ENCODE measurements around the gene RASA3. TPM values are rescaled to one million over a fixed set of nuclear protein-coding genes. Genes with fewer than 3 reads are reported as not detected.

Gene RASA3
- total and polyA plus RNA-seq, 2 of the 4 experiments (the other 2 are of a cell fraction), result 21.0 to 31.4 TPM

- dilution Hi-C loops (cut with HindIII; ENCODE audit: low sequenced_read_pairs, unreplicated experiment), result no loop called here
- DNase-seq (no peak), ATAC-seq (ENCODE audit: low read depth) (no peak)
- ChIA-PET POLR2A (ENCODE audit: unreplicated experiment) (no interaction called here), CTCF (no interaction called here)
- H3K18ac ChIP-seq (ENCODE audit: low read depth, low read length), result no peak overlapping the region
- no peaks in the 10 kb centered on the region for H3K36me3 ChIP-seq (ENCODE audit: control insufficient read depth, insufficient read depth, low read length)
- no peak overlapping the region for H3K4me2 ChIP-seq (ENCODE audit: low read depth, low read length)
- H4K20me1 ChIP-seq (ENCODE audit: insufficient read depth, low read length), result no peaks in the 10 kb centered on the region; the same call in none of the 2 replicates
- H3K56ac ChIP-seq (ENCODE audit: extremely low read depth, insufficient read depth, low read length), result no peak overlapping the region
- no peaks in the 10 kb centered on the region for H3K9me3 ChIP-seq (ENCODE audit: control insufficient read depth, insufficient read depth, low read length)
- no peaks in the 10 kb centered on the region for H3K9me1 ChIP-seq (ENCODE audit: insufficient read depth, low read length)
- intact Hi-C loops (cut with micrococcal nuclease), result no loop called here
- TF ChIP-seq SMC3 (IDR thresholded peaks at IDR 0.05; ENCODE audit: low read depth, low read length) (no peak), RAD21 (IDR thresholded peaks at IDR 0.05; ENCODE audit: low read length) (no peak), MAZ (IDR thresholded peaks at IDR 0.05; ENCODE audit: borderline replicate concordance, low read depth, low read length) (no peak), MAFK (IDR thresholded peaks at IDR 0.05; ENCODE audit: low read depth, low read length) (no peak)
- no TSS peak for BruUV-seq (replicated peaks)
- H3K9ac ChIP-seq (ENCODE audit: low read depth, low read length), result no peak overlapping the region
- WGBS, 2 experiments (ENCODE audit: extremely low coverage in 2 of 2, insufficient read length in 1 of 2), result 67% methylated on average over 6 of the region's 20 CpGs; no CpG with 5 or more reads in 1 of the 2 experiments
- H3K27ac ChIP-seq (ENCODE audit: insufficient read depth, low read length), result no peak overlapping the region
- H3K4me3 ChIP-seq (ENCODE audit: insufficient read depth, low read depth, low read length), result no peak overlapping the region
- no peaks in the 10 kb centered on the region for H3K79me1 ChIP-seq (ENCODE audit: low read depth in 1 of 2, low read length in 2 of 2)
- no peak overlapping the region for H3K14ac ChIP-seq (replicated peaks; ENCODE audit: low read depth, low read length)
- H2BK5ac ChIP-seq (ENCODE audit: low read depth, low read length, poor library complexity, severe bottlenecking), result no peak overlapping the region
- peaks cover 25% of the 10 kb centered on the region for H3K27me3 ChIP-seq (ENCODE audit: control insufficient read depth, insufficient read depth, low read length)
- no peak overlapping the region for H4K8ac ChIP-seq (ENCODE audit: low read depth in 2 of 2, low read length in 2 of 2)
- no peak overlapping the region for H2BK120ac ChIP-seq (ENCODE audit: low read depth, low read length)
- H3K4me1 ChIP-seq (ENCODE audit: control insufficient read depth, insufficient read depth, low read length), result no peaks in the 10 kb centered on the region
- H2AK9ac ChIP-seq (replicated peaks; ENCODE audit: low read depth, low read length, poor library complexity), result no peak overlapping the region
- in situ Hi-C loops (cut with MboI; ENCODE audit: low sequenced_read_pairs), result no loop called here
- H3K4ac ChIP-seq (ENCODE audit: low read depth, low read length), result no peak overlapping the region
- H2AK5ac ChIP-seq (ENCODE audit: low read depth, low read length), result no peak overlapping the region
- H2BK15ac ChIP-seq (ENCODE audit: low read depth, low read length), result no peak overlapping the region
- no peak overlapping the region for H4K91ac ChIP-seq (ENCODE audit: insufficient read depth, low read depth, low read length)
- H3K23ac ChIP-seq (ENCODE audit: low read depth, low read length), result no peak overlapping the region
- H2BK20ac ChIP-seq (ENCODE audit: low read depth, low read length), result no peak overlapping the region
- no peak overlapping the region for H2AFZ ChIP-seq (replicated peaks; ENCODE audit: low read length, poor library complexity)
- H4K5ac ChIP-seq (ENCODE audit: low read depth, low read length), result no peak overlapping the region
Observed at GRCh38 chr13:114152831-114153371, 20.5 kb upstream of the RASA3 start.

All from IMR-90 (cell line).